DMS114 treated with DMSO at 0.1 percent for 48 hours (cell line): ENCODE results near the gene MOSPD2.

Experiments
- DNase-seq: peaks from one replicate; lab custom pipeline; 2025; ENCODE audit not compliant: unreplicated experiment; lab: John Stamatoyannopoulos, UW

MOSPD2 gene

GRCh38 chrX:14872851-14873675, at the start of gene MOSPD2, which contains the start of gene FANCB:
MOSPD2 (plus strand) TSS chrX:14873421; CDS start chrX:14873529, 108 bp downstream.
FANCB (minus strand) TSS chrX:14873069; CDS start chrX:14865510, 7,559 bp downstream.
- DNase-seq: peak; percentile 90

- no peak for DNase-seq
Observed at GRCh38 chrX:14825851-14826250, 47.4 kb upstream of the MOSPD2 start.

GRCh38 chrX:14826319-14826718, 46.9 kb upstream of the MOSPD2 start:
- no peak for DNase-seq

- no peak for DNase-seq
Observed at GRCh38 chrX:14829643-14830042, 43.6 kb upstream of the MOSPD2 start.

- DNase-seq: no peak
Observed at GRCh38 chrX:14832151-14832550, 41.1 kb upstream of the MOSPD2 start.

- DNase-seq: no peak
Observed at GRCh38 chrX:14832586-14832985, 40.6 kb upstream of the MOSPD2 start.

GRCh38 chrX:14837155-14837554, 36.1 kb upstream of the MOSPD2 start:
- DNase-seq: no peak

- no peak for DNase-seq
Observed at GRCh38 chrX:14843666-14844065, 29.6 kb upstream of the MOSPD2 start.

- DNase-seq: no peak
Observed at GRCh38 chrX:14851526-14851925, 21.7 kb upstream of the MOSPD2 start.

GRCh38 chrX:14864631-14865030, 8.6 kb upstream of the MOSPD2 start:
- DNase-seq: no peak

GRCh38 chrX:14865201-14865600, 8.0 kb upstream of the MOSPD2 start:
- DNase-seq: no peak

GRCh38 chrX:14871767-14872166, 1.5 kb upstream of the MOSPD2 start:
- DNase-seq: no peak

GRCh38 chrX:14872355-14872754, 866 bp upstream of the MOSPD2 start:
- no peak for DNase-seq

GRCh38 chrX:14873676-14874049, 442 bp downstream of the MOSPD2 start:
- no peak for DNase-seq

GRCh38 chrX:14875624-14876023, 2.4 kb downstream of the MOSPD2 start:
- no peak for DNase-seq

- no peak for DNase-seq
Observed at GRCh38 chrX:14883826-14884225, 10.6 kb downstream of the MOSPD2 start.

GRCh38 chrX:14884714-14885113, 11.5 kb downstream of the MOSPD2 start:
- DNase-seq: no peak

- no peak for DNase-seq
Observed at GRCh38 chrX:14886252-14886651, 13.0 kb downstream of the MOSPD2 start.

- DNase-seq: no peak
Observed at GRCh38 chrX:14896273-14896672, 23.1 kb downstream of the MOSPD2 start.

GRCh38 chrX:14897042-14897441, 23.8 kb downstream of the MOSPD2 start:
- no peak for DNase-seq

- no peak for DNase-seq
Observed at GRCh38 chrX:14899607-14900006, 26.4 kb downstream of the MOSPD2 start.

GRCh38 chrX:14902537-14902936, 29.3 kb downstream of the MOSPD2 start:
- DNase-seq: no peak

- no peak for DNase-seq
Observed at GRCh38 chrX:14903891-14904290, 30.7 kb downstream of the MOSPD2 start.
